Subcutaneous adipose tissue (tissue), 4 donors: ENCODE data around the gene VPS37C. TPM values are rescaled to one million over a fixed set of nuclear protein-coding genes. Genes with fewer than 3 reads are reported as not detected.

Source experiments
- CTCF ChIP-seq: fragments of 450-650 bp; IDR thresholded peaks from one replicate; pipeline ENCODE4 v1.5.1; 2016; ENCODE audit warnings: low read depth, mild to moderate bottlenecking, control low read depth, antibody characterized with exemption, moderate library complexity
- total RNA-seq, 4 donors: library from RNA; depleted of rRNA; stranded (reverse); fragments of >200 nt; gene quantifications; one replicate each; pipeline ENCODE4 v1.1.0, GENCODE V29; 2016

The VPS37C gene
- total RNA-seq, 4 donors from 2014 or later: 6.7 to 10.9 (median 8.8) TPM

DNA sequence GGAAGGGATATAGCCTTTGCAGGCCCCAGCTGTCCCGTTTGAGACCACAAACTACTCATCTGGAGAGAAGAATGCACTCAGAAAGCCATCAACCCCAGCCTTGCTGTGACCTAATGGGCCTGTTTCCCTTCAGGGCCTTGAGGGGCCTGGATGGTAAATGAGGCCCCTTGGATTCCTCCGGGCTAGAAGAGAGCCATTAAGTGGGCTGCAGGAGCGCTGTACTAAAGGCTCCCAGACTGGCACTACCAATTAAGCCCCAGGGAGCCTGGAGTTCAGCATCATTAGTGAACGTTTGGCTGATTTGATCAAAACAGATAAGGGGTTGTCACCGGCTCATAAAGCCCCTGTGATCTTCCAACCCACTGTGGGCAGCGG is 35.9 kb downstream of the VPS37C start:
- no peak for TF ChIP-seq CTCF

DNA sequence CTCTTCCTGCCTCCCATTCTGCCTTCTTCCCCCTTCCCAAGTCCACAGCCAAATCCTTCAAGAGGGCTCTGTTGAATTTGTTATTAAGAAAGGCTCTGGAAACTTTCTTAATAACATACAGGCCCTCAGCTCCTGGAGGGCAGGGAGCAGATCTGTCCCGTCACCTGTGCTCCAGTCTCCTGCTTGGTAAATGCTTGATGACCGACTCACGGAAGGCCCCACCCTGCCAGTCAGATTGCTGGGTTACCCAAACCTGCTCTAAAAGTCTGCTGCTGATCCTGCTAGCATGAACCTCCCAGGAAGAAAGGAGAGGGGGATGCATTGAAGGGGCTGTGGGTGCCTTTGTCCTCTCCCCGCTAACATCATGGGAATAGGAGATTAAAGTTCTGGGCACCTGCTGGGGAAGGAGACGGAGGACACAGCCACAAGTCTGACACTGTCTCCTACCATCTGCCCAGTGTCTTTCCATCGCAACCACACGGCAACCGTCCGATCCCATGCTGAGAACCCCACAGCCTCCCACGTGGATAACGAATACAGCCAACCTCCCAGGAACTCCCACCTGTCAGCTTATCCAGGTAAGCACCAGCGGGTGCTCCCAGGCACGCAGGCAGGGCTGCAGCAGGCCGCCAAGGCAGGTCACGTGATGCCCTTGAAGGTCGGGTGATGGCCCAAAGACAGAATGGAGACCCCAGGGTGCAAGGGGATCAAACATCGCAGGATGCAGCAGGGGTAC is 36.5 kb downstream of the VPS37C start:
- TF ChIP-seq CTCF: no peak

GRCh38 chr11:61123775-61124571 is 37.3 kb downstream of the VPS37C start:
- no peak for TF ChIP-seq CTCF

DNA sequence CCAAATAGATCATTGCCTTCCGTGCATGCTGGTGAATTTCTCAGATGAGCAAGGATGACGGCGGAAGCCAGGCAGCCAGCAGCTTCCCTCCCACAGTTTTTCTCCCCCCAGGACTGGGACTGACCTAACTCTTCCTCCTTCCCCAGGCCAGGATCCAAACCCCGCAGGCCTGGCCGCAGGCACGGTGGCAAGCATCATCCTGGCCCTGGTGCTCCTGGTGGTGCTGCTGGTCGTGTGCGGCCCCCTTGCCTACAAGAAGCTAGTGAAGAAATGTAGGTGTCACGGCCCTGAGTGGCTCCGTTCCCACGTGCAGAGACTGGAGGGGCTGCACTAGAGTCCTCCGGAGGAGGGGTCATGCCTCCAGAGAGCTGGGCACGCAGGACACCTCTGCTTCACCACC is 38.5 kb downstream of the VPS37C start:
- no peak for TF ChIP-seq CTCF

- TF ChIP-seq CTCF: no peak
Measured at GRCh38 chr11:61121917-61122316, 39.3 kb downstream of the VPS37C start.

DNA sequence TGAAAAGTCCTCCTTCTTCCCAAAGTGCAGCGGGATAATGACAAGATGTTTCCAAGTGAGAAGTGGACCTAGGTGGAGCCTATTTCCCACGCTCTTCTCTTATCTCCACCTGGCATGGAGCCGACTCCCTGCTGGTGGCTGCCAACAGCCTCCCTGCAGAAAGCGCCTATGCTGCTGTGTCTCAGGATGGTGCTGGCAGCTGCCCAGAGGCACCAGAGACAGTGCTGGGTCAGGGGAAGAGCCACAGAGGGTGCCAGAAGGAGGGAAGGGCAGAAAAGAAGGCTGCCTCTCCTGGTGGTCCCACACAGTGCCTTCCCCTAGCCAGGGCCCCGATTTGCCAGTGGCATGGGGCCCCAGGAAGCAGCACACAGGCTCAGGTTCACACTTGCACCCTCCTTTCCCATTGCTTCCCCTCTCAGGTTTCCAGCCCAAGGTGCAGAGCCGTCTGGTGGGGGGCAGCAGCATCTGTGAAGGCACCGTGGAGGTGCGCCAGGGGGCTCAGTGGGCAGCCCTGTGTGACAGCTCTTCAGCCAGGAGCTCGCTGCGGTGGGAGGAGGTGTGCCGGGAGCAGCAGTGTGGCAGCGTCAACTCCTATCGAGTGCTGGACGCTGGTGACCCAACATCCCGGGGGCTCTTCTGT is 39.9 kb downstream of the VPS37C start:
- no peak for TF ChIP-seq CTCF

DNA sequence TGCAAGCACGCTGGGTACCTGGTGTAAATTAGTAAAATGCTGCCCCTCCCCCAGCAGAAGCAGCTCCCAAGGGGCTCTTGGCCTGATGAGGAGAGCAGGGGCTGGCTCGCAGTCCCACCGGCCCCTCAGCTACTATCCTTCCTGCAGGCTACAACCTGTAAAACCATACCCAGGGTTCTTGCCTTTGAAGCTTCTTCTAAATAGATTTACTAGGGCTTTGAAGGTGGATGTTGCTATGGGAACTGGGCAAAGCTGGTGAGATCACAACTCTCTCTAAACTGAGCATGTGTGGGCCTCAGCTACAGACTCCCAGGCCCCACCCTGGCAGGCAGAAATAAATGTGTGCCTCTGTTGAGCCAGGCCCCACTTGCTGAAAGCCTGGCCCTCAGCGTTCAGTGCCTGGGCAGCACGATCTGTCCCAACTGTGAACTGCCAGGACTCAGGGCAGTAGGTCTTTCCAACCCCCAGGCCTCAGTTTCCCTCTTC is 40.5 kb downstream of the VPS37C start:
- TF ChIP-seq CTCF: no peak
